Trophoblast cell (in vitro differentiated cells and primary cell): ENCODE data around the gene PUM2.
A peak's percentile ranks its signal among the peaks of the same experiment; 100 is the strongest.

ENCODE experiments used
- DNase-seq, 2 donors: peaks; one replicate each; pipeline ENCODE4 v3.0.0-alpha.2; 2016
- H2AFZ ChIP-seq: 2 replicates; pipeline ENCODE4 v1.6.1; 2013; ENCODE audit warnings: low read length, moderate library complexity, mild to moderate bottlenecking; ENCODE audit not compliant: insufficient read depth, poor library complexity
- H2AK5ac ChIP-seq: 2 replicates; pipeline ENCODE4 v1.6.1; 2013; ENCODE audit warnings: mild to moderate bottlenecking, low read length
- H2BK120ac ChIP-seq: 2 replicates; pipeline ENCODE4 v1.6.1; 2013; ENCODE audit warnings: low read length, mild to moderate bottlenecking, moderate library complexity; ENCODE audit not compliant: insufficient read depth, poor library complexity
- H2BK12ac ChIP-seq: 2 replicates; pipeline ENCODE4 v1.6.1; 2013; ENCODE audit warnings: mild to moderate bottlenecking, low read length, moderate library complexity
- H2BK5ac ChIP-seq: 2 replicates; pipeline ENCODE4 v1.6.1; 2013; ENCODE audit warnings: low read length, low read depth, moderate library complexity, mild to moderate bottlenecking; ENCODE audit not compliant: poor library complexity
- H3K14ac ChIP-seq: 2 replicates; pipeline ENCODE4 v1.6.1; 2013; ENCODE audit warnings: mild to moderate bottlenecking, low read length
- H3K18ac ChIP-seq: 2 replicates; pipeline ENCODE4 v1.6.1; 2013; ENCODE audit warnings: mild to moderate bottlenecking, low read length
- H3K23ac ChIP-seq: 2 replicates; pipeline ENCODE4 v1.6.1; 2013; ENCODE audit warnings: low read length
- H3K27ac ChIP-seq: 2 replicates; pipeline ENCODE4 v1.5.1; 2013; ENCODE audit warnings: low read depth, mild to moderate bottlenecking, inconsistent platforms, low read length, moderate library complexity
- H3K27me3 ChIP-seq: 2 replicates; pipeline ENCODE4 v1.6.1; 2013; ENCODE audit warnings: inconsistent platforms, mild to moderate bottlenecking, low read length, moderate library complexity; ENCODE audit not compliant: insufficient read depth
- H3K36me3 ChIP-seq, 2 experiments: 1 replicate in 1 of 2; 2 replicates in 1 of 2; pipeline ENCODE4 v1.6.1; 2013; ENCODE audit warnings: low read length in 2 of 2, mild to moderate bottlenecking in 2 of 2, moderate library complexity in 1 of 2; ENCODE audit not compliant: insufficient read depth in 2 of 2, control insufficient read depth in 1 of 2
- H3K4ac ChIP-seq: 2 replicates; pipeline ENCODE4 v1.6.1; 2013; ENCODE audit warnings: low read depth, mild to moderate bottlenecking, low read length, moderate library complexity
- H3K4me1 ChIP-seq, 2 experiments: 1 replicate in 1 of 2; 2 replicates in 1 of 2; pipeline ENCODE4 v1.6.1; 2013; ENCODE audit warnings: low read length in 2 of 2, mild to moderate bottlenecking in 2 of 2, moderate library complexity in 1 of 2; ENCODE audit not compliant: insufficient read depth in 2 of 2, control insufficient read depth in 1 of 2
- H3K4me2 ChIP-seq: 2 replicates; pipeline ENCODE4 v1.6.1; 2013; ENCODE audit warnings: inconsistent platforms, mild to moderate bottlenecking, low read length, moderate library complexity
- H3K4me3 ChIP-seq: 2 replicates; pipeline ENCODE4 v1.5.1; 2013; ENCODE audit warnings: mild to moderate bottlenecking, low read depth, low read length, inconsistent platforms
- H3K79me1 ChIP-seq: one replicate; pipeline ENCODE4 v1.6.1; 2013; ENCODE audit warnings: low read length
- H3K79me2 ChIP-seq: 2 replicates; pipeline ENCODE4 v1.6.1; 2013; ENCODE audit warnings: low read length, mild to moderate bottlenecking; ENCODE audit not compliant: control insufficient read depth, insufficient read depth, poor library complexity
- H3K9ac ChIP-seq: 2 replicates; pipeline ENCODE4 v1.6.1; 2013; ENCODE audit warnings: mild to moderate bottlenecking, low read length
- H3K9me3 ChIP-seq: 2 replicates; pipeline ENCODE4 v1.6.1; 2013; ENCODE audit warnings: low read depth, mild to moderate bottlenecking, control low read depth, inconsistent platforms, low read length; ENCODE audit not compliant: insufficient read depth
- H4K12ac ChIP-seq: 2 replicates; pipeline ENCODE4 v1.6.1; 2013; ENCODE audit warnings: low read depth, mild to moderate bottlenecking, low read length, moderate library complexity
- H4K8ac ChIP-seq: 2 replicates; pipeline ENCODE4 v1.6.1; 2013; ENCODE audit warnings: low read depth, mild to moderate bottlenecking, low read length, moderate library complexity
- H4K91ac ChIP-seq: one replicate; pipeline ENCODE4 v1.6.1; 2013; ENCODE audit warnings: low read depth, mild to moderate bottlenecking, low read length, moderate library complexity
- WGBS: extraction: QIAGEN DNeasy Blood & Tissue Kit; methylation state at CpG from one replicate; pipeline ENCODE4 v1.1.7; 2013; ENCODE audit warnings: missing lambda C conversion rate; ENCODE audit not compliant: insufficient read length, insufficient coverage; ENCODE audit errors: extremely low coverage; 5-methylcytosine and 5-hydroxymethylcytosine counted together

The PUM2 gene

GRCh38 chr2:20372896-20373640 is 22.4 kb upstream of the PUM2 start:
- no CpG with 5 or more reads among the region's 3 CpGs for WGBS
- H4K91ac ChIP-seq: no peak overlapping the region
- H3K79me2 ChIP-seq: peaks cover 2% of the 10 kb centered on the region
- no peak overlapping the region for H4K8ac ChIP-seq
- no peak overlapping the region for H2BK12ac ChIP-seq
- peaks cover 7 to 8% of the 10 kb centered on the region in 2 experiments for H3K4me1 ChIP-seq
- no peak overlapping the region for H2BK120ac ChIP-seq
- no peak overlapping the region for H3K14ac ChIP-seq
- DNase-seq: no peak
- no peaks in the 10 kb centered on the region for H3K36me3 ChIP-seq
- H2AFZ ChIP-seq: no peak overlapping the region
- H2BK5ac ChIP-seq: no peak overlapping the region
- H3K79me1 ChIP-seq: peaks cover 11% of the 10 kb centered on the region
- H3K9me3 ChIP-seq: peaks cover 3% of the 10 kb centered on the region
- H3K18ac ChIP-seq: no peak overlapping the region
- H3K23ac ChIP-seq: no peak overlapping the region
- H4K12ac ChIP-seq: no peak overlapping the region
- no peak overlapping the region for H3K4ac ChIP-seq
- H3K4me2 ChIP-seq: no peak overlapping the region
- H2AK5ac ChIP-seq: no peak overlapping the region
- H3K4me3 ChIP-seq: no peak overlapping the region
- no peak overlapping the region for H3K9ac ChIP-seq
- no peak overlapping the region for H3K27ac ChIP-seq
- no peaks in the 10 kb centered on the region for H3K27me3 ChIP-seq

- H2AK5ac ChIP-seq: no peak overlapping the region
- no peak overlapping the region for H3K14ac ChIP-seq
- no peak overlapping the region for H2BK5ac ChIP-seq
- WGBS: no CpG with 5 or more reads among the region's 4 CpGs
- no peak overlapping the region for H3K4me2 ChIP-seq
- H2BK120ac ChIP-seq: no peak overlapping the region
- no peak overlapping the region for H4K91ac ChIP-seq
- H3K4me3 ChIP-seq: no peak overlapping the region
- H3K18ac ChIP-seq: no peak overlapping the region
- no peaks in the 10 kb centered on the region for H3K27me3 ChIP-seq
- peaks cover 0 to 3% of the 10 kb centered on the region in 2 experiments for H3K36me3 ChIP-seq
- no peak overlapping the region for H2AFZ ChIP-seq
- H3K9me3 ChIP-seq: peaks cover 5% of the 10 kb centered on the region
- H3K23ac ChIP-seq: no peak overlapping the region
- H3K79me1 ChIP-seq: peaks cover 14% of the 10 kb centered on the region
- peaks cover 12 to 13% of the 10 kb centered on the region in 2 experiments for H3K4me1 ChIP-seq
- peaks cover 2% of the 10 kb centered on the region for H3K79me2 ChIP-seq
- no peak for DNase-seq
- H2BK12ac ChIP-seq: no peak overlapping the region
- H3K27ac ChIP-seq: no peak overlapping the region
- no peak overlapping the region for H4K12ac ChIP-seq
- no peak overlapping the region for H3K9ac ChIP-seq
- no peak overlapping the region for H3K4ac ChIP-seq
- no peak overlapping the region for H4K8ac ChIP-seq
These were observed 20.8 kb upstream of the PUM2 start for GRCh38 chr2:20371323-20372025.

GRCh38 chr2:20370191-20370590 is 19.5 kb upstream of the PUM2 start:
- no peak overlapping the region for H4K8ac ChIP-seq
- H4K12ac ChIP-seq: no peak overlapping the region
- H3K4me3 ChIP-seq: no peak overlapping the region
- DNase-seq: peak; percentile 64 to 77
- H3K4me2 ChIP-seq: no peak overlapping the region
- no peak overlapping the region for H2BK5ac ChIP-seq
- no peaks in the 10 kb centered on the region for H3K79me2 ChIP-seq
- H3K23ac ChIP-seq: no peak overlapping the region
- H2AK5ac ChIP-seq: no peak overlapping the region
- H4K91ac ChIP-seq: no peak overlapping the region
- no peak overlapping the region for H3K14ac ChIP-seq
- H2BK120ac ChIP-seq: no peak overlapping the region
- peaks cover 5% of the 10 kb centered on the region for H3K9me3 ChIP-seq
- no peaks in the 10 kb centered on the region for H3K27me3 ChIP-seq
- peaks cover 12 to 13% of the 10 kb centered on the region in 2 experiments for H3K4me1 ChIP-seq
- H3K79me1 ChIP-seq: peaks cover 15% of the 10 kb centered on the region
- H3K4ac ChIP-seq: no peak overlapping the region
- H2AFZ ChIP-seq: no peak overlapping the region
- H3K27ac ChIP-seq: no peak overlapping the region
- peaks cover 0 to 3% of the 10 kb centered on the region in 2 experiments for H3K36me3 ChIP-seq
- peak overlapping the region; percentile 50 for H2BK12ac ChIP-seq
- WGBS: no CpG with 5 or more reads among the region's 5 CpGs
- no peak overlapping the region for H3K18ac ChIP-seq
- H3K9ac ChIP-seq: no peak overlapping the region

- Histone ChIP-seq H3K9ac (no peak overlapping the region), H4K8ac (no peak overlapping the region), H3K4me3 (no peak overlapping the region), H2AFZ (no peak overlapping the region), H2BK120ac (peak overlapping the region; percentile 30), H4K12ac (no peak overlapping the region), H3K4ac (no peak overlapping the region), H3K4me2 (no peak overlapping the region), H2BK12ac (peak overlapping the region; percentile 65), H3K79me1 (peaks cover 14% of the 10 kb centered on the region), H4K91ac (peak overlapping the region; percentile 19), H3K36me3 (peaks cover 0 to 3% of the 10 kb centered on the region in 2 experiments), H3K23ac (no peak overlapping the region), H2AK5ac (no peak overlapping the region), H3K27ac (no peak overlapping the region), H3K18ac (no peak overlapping the region), H2BK5ac (no peak overlapping the region), H3K79me2 (no peaks in the 10 kb centered on the region), H3K9me3 (peaks cover 5% of the 10 kb centered on the region), H3K27me3 (no peaks in the 10 kb centered on the region), H3K4me1 (peaks cover 12 to 13% of the 10 kb centered on the region in 2 experiments), H3K14ac (no peak overlapping the region)
- no peak for DNase-seq
- no CpG with 5 or more reads among the region's 9 CpGs for WGBS
These were observed 18.7 kb upstream of the PUM2 start for GRCh38 chr2:20369366-20369765.
